Measurements from ENCODE around the gene EPHB4. TPM values are rescaled to one million over a fixed set of nuclear protein-coding genes. Genes with fewer than 3 reads are reported as not detected.
A peak's percentile ranks its signal among the peaks of the same experiment; 100 is the strongest.

The EPHB4 gene
- total and polyA plus RNA-seq, 2 experiments from 2014 or later: 23.3 to 164 TPM

- peak overlapping the region; percentile 94 for H3K4me3 Mint-ChIP-seq
- peaks cover 9% of the 10 kb centered on the region; the same call in 2 of the 3 replicates for H3K4me1 Mint-ChIP-seq
- no peak overlapping the region for H3K27ac Mint-ChIP-seq
- no peak overlapping the region for H3K4me2 ChIP-seq
- H3K4me1 ChIP-seq (ENCODE audit: insufficient read depth): peaks cover 5% of the 10 kb centered on the region; the same call in 1 of the 2 replicates
- peaks cover 15% of the 10 kb centered on the region for H3K27me3 Mint-ChIP-seq (ENCODE audit: insufficient read depth, low read depth, poor library complexity)
- no peaks in the 10 kb centered on the region for H3K9me3 Mint-ChIP-seq
- H3K27ac ChIP-seq (ENCODE audit: low read depth): no peak overlapping the region
- no peaks in the 10 kb centered on the region for H3K9me2 ChIP-seq (ENCODE audit: insufficient read depth)
- H3K36me3 Mint-ChIP-seq (ENCODE audit: low read depth): peaks cover 12% of the 10 kb centered on the region
- 0 out of 2 replicates have a peak, but pooled peaks cover 3% of the 10 kb centered on the region for H3F3A ChIP-seq (replicated peaks; ENCODE audit: low read depth)
- H3K27me3 ChIP-seq (ENCODE audit: insufficient read depth): no peaks in the 10 kb centered on the region
- no peak for ATAC-seq
- H2AFZ ChIP-seq: no peak overlapping the region
- no peak for TF ChIP-seq EZH2 (IDR thresholded peaks at IDR 0.05; ENCODE audit: low read depth, unreplicated experiment)
- no peak for TF ChIP-seq REST (IDR thresholded peaks at IDR 0.05; ENCODE audit: unreplicated experiment)
- TF ChIP-seq JUNB (IDR thresholded peaks at IDR 0.05; ENCODE audit: unreplicated experiment): no peak
- no peak for TF ChIP-seq ZNF331 (CRISPR knock-in tag; IDR thresholded peaks at IDR 0.05; ENCODE audit: low read depth)
- no peak for TF ChIP-seq CREB1 (CRISPR knock-in tag; IDR thresholded peaks at IDR 0.05; ENCODE audit: low read depth)
- TF ChIP-seq CTCF (conservative IDR thresholded peaks at IDR 0.05; ENCODE audit: low read depth in 2 of 2): no peak
- TF ChIP-seq POLR2AphosphoS5 (IDR thresholded peaks at IDR 0.05; ENCODE audit: low read depth): no peak
- TF ChIP-seq ZNF114 (CRISPR knock-in tag; IDR thresholded peaks at IDR 0.05): no peak
- no peaks in the 10 kb centered on the region; the same call in 1 of the 2 replicates for H3K36me3 ChIP-seq (ENCODE audit: insufficient read depth)
- no peak for DNase-seq (ENCODE audit: low spot score)
- no peaks in the 10 kb centered on the region for H4K20me1 ChIP-seq (replicated peaks; ENCODE audit: insufficient read depth)
- no peak overlapping the region for H3K4me3 ChIP-seq
- H3K79me2 ChIP-seq (replicated peaks; ENCODE audit: insufficient read depth): peaks cover 43% of the 10 kb centered on the region
Measured at GRCh38 chr7:100854146-100854895, 27.0 kb upstream of the EPHB4 start.

All from GM23338 (cell line).